Colonic mucosa (tissue), 4 donors: ENCODE results near the gene DNAH8. TPM values are rescaled to one million over a fixed set of nuclear protein-coding genes. Genes with fewer than 3 reads are reported as not detected.

Experiments used
- DNase-seq: peaks from one replicate; pipeline ENCODE4 v3.0.0-alpha.2; 2020
- H3K27ac ChIP-seq: fragments of 200-600 bp; one replicate; pipeline ENCODE4 v1.8.0; 2021
- H3K27me3 ChIP-seq: fragments of 200-600 bp; one replicate; pipeline ENCODE4 v1.8.0; 2021
- H3K36me3 ChIP-seq: fragments of 200-600 bp; one replicate; pipeline ENCODE4 v1.8.0; 2021
- H3K4me1 ChIP-seq: fragments of 200-600 bp; one replicate; pipeline ENCODE4 v1.8.0; 2021; ENCODE audit warnings: mild to moderate bottlenecking
- H3K4me3 ChIP-seq: fragments of 200-600 bp; one replicate; pipeline ENCODE4 v1.8.0; 2021
- H3K9ac ChIP-seq, 2 donors: one replicate each; pipeline ENCODE4 v1.7.0; 2013; ENCODE audit warnings: control low read depth in 2 of 2, low read depth in 2 of 2, low read length in 2 of 2
- H3K9me3 ChIP-seq: fragments of 200-600 bp; one replicate; pipeline ENCODE4 v1.8.0; 2021
- CTCF ChIP-seq: fragments of 200-600 bp; IDR thresholded peaks from one replicate; pipeline ENCODE4 v1.8.0; 2022; ENCODE audit warnings: antibody characterized with exemption, mild to moderate bottlenecking
- intact Hi-C: fragments of 100-400 bp; cut with DNase I; formaldehyde crosslinking; loops from one replicate; pipeline ENCODE4 v1.14.1; 2022
- total RNA-seq, 2 donors: library from RNA; stranded (reverse); fragmentation: NEBNext Ultra II Directional in 1 of 2; extraction: Animal tissue kit (Norgen Biotek cat#: 25700) in 1 of 2; gene quantifications; one replicate each; pipeline ENCODE4 v1.2.1, GENCODE V29; 2021
- donor health status: healthy.
- donor health status: DM: no; HTN: no; CAD: no.
- donor health status: DM: no; HTN: no; CAD: no.

DNAH8 gene
- total RNA-seq, 2 donors from 2014 or later = not detected

- no peak for TF ChIP-seq CTCF
- H3K9ac ChIP-seq = no peak overlapping the region
- H3K36me3 ChIP-seq = no peaks in the 10 kb centered on the region
- no peak overlapping the region for H3K27ac ChIP-seq
- H3K9me3 ChIP-seq = no peaks in the 10 kb centered on the region
- no peak for DNase-seq
- H3K4me1 ChIP-seq = no peaks in the 10 kb centered on the region
- H3K27me3 ChIP-seq = no peaks in the 10 kb centered on the region
- intact Hi-C loops = no loop called here
- no peak overlapping the region for H3K4me3 ChIP-seq
Measured at GRCh38 chr6:38997128-38997761, 282.1 kb downstream of the DNAH8 start.

GRCh38 chr6:39003072-39003471 is 288.0 kb downstream of the DNAH8 start:
- no peak overlapping the region for H3K4me3 ChIP-seq
- TF ChIP-seq CTCF = no peak
- intact Hi-C loops = no loop called here
- H3K27me3 ChIP-seq = no peaks in the 10 kb centered on the region
- no peak overlapping the region for H3K27ac ChIP-seq
- no peak overlapping the region for H3K9ac ChIP-seq
- no peaks in the 10 kb centered on the region for H3K4me1 ChIP-seq
- DNase-seq = no peak
- no peaks in the 10 kb centered on the region for H3K36me3 ChIP-seq
- H3K9me3 ChIP-seq = no peaks in the 10 kb centered on the region

GRCh38 chr6:39003492-39003891 is 288.4 kb downstream of the DNAH8 start:
- no peaks in the 10 kb centered on the region for H3K4me1 ChIP-seq
- no peak overlapping the region for H3K4me3 ChIP-seq
- no peaks in the 10 kb centered on the region for H3K27me3 ChIP-seq
- H3K9me3 ChIP-seq = no peaks in the 10 kb centered on the region
- DNase-seq = no peak
- no peaks in the 10 kb centered on the region for H3K36me3 ChIP-seq
- no peak overlapping the region for H3K9ac ChIP-seq
- H3K27ac ChIP-seq = no peak overlapping the region
- intact Hi-C loops = no loop called here
- TF ChIP-seq CTCF = no peak

GRCh38 chr6:39004801-39005200 is 289.7 kb downstream of the DNAH8 start:
- intact Hi-C loops = no loop called here
- no peak overlapping the region for H3K4me3 ChIP-seq
- no peak for TF ChIP-seq CTCF
- H3K36me3 ChIP-seq = no peaks in the 10 kb centered on the region
- H3K27me3 ChIP-seq = no peaks in the 10 kb centered on the region
- H3K4me1 ChIP-seq = no peaks in the 10 kb centered on the region
- H3K27ac ChIP-seq = no peak overlapping the region
- no peak for DNase-seq
- H3K9ac ChIP-seq = no peak overlapping the region
- no peaks in the 10 kb centered on the region for H3K9me3 ChIP-seq

- Histone ChIP-seq H3K27ac (no peak overlapping the region), H3K9me3 (no peaks in the 10 kb centered on the region), H3K27me3 (no peaks in the 10 kb centered on the region), H3K4me1 (no peaks in the 10 kb centered on the region), H3K9ac (no peak overlapping the region), H3K36me3 (no peaks in the 10 kb centered on the region), H3K4me3 (no peak overlapping the region)
- no peak for DNase-seq
- no peak for TF ChIP-seq CTCF
- intact Hi-C loops = no loop called here
Measured at GRCh38 chr6:39005774-39006173, 290.7 kb downstream of the DNAH8 start.
